ENCODE measurements around the gene SLC7A6OS.
A peak's percentile ranks its signal among the peaks of the same experiment; 100 is the strongest.

Gene SLC7A6OS

GRCh38 chr16:68356249-68356918 lies 45.6 kb upstream of the SLC7A6OS start:
- ChIA-PET POLR2A (no interaction called here), CTCF (interaction anchor here (1.0 to 6.4 kb wide), 7 partner anchors 10 to 95 kb away, joined by 3 to 64 read pairs (median 4); no protein-coding TSS in a partner anchor)
- TF ChIP-seq CTCF (IDR thresholded peaks at IDR 0.05; ENCODE audit: control extremely low read depth, extremely low read depth, low read depth, missing control alignments), result no peak
- peak; percentile 87 for DNase-seq (ENCODE audit: extremely low spot score)

DNA sequence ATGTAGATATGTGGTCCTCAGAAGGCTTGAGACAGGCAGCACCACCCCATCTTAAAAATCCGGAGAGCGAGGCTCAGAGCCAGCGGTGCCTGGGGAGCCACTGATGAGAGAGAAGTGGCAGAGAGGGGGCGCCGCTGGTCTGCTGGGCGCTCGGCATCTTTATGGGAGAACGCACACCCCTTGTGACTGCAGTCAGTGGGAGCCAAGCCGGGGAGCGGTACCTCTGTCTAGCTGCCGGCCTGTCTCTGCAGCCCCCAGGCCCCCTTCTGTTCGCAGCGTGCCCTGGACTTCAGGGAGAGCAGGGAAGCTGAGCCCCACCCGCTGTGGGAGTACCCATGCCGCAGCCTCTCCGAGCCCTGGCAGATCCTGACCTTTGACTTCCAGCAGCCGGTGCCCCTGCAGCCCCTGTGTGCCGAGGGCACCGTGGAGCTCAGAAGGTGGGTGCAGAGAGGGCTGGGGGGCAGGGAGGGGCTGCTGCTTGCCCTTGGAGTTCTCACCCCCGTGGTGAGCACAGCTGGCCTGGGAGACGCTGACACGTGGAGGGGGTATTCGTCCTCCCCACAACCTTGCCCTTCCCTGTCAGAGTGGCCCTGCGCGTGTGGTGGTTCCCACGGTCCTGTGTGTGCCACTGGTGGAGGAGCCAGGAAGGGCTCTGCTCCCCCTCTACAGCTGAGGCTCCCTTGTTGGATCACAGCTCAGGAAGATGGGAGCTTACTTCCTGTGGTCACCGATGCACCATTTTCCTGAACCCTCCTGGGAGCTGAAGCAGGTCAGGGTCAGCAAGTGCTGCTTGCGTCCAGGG lies 44.9 kb upstream of the SLC7A6OS start:
- TF ChIP-seq CTCF (IDR thresholded peaks at IDR 0.05; ENCODE audit: control extremely low read depth, extremely low read depth, low read depth, missing control alignments), result peak; percentile 16
- ChIA-PET CTCF (interaction anchor here (0.9 to 6.4 kb wide), 9 partner anchors 11 to 94 kb away, joined by 3 to 64 read pairs (median 4); no protein-coding TSS in a partner anchor), POLR2A (no interaction called here)
- DNase-seq (ENCODE audit: extremely low spot score), result peak; percentile 42

DNA sequence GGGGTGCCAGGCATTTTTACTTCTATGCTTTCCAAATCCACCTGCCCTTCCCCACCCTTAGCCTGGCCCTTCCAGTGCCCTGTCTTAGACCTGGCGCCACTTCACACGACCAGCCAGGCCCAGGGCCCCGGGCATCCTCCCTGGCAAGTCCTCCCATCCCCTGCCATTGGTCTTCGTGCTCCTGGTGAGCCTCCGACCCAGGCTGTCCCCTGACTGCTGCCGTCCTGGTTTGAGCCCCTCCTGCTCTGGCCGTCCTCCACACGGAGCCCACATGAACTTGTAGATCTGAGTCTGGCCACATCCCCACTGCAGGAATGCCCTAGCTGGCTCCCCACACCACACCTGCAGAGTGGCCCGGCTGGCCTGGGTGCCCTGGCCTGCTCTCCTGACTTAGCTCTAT lies 44.1 kb upstream of the SLC7A6OS start:
- no peak for TF ChIP-seq CTCF (IDR thresholded peaks at IDR 0.05; ENCODE audit: control extremely low read depth, extremely low read depth, low read depth, missing control alignments)
- POLR2A ChIA-PET, result interaction anchor here (1.1 kb wide), 1 partner anchor 15 kb away, joined by 3 read pairs; no protein-coding TSS in a partner anchor

GRCh38 chr16:68353366-68353765 lies 42.6 kb upstream of the SLC7A6OS start:
- DNase-seq (ENCODE audit: extremely low spot score), result no peak
- ChIA-PET POLR2A (no interaction called here), CTCF (interaction anchor here (6.4 kb wide), 1 partner anchor 13 kb away, joined by 64 read pairs; no protein-coding TSS in a partner anchor)
- no peak for TF ChIP-seq CTCF (IDR thresholded peaks at IDR 0.05; ENCODE audit: control extremely low read depth, extremely low read depth, low read depth, missing control alignments)

More for the DNA sequence above, 44.1 kb upstream of the SLC7A6OS start:
- DNase-seq (ENCODE audit: extremely low spot score), result no peak
- CTCF ChIA-PET, result interaction anchor here (0.9 to 6.4 kb wide), 6 partner anchors 12 to 93 kb away, joined by 3 to 64 read pairs (median 4); no protein-coding TSS in a partner anchor

- no peak for DNase-seq (ENCODE audit: extremely low spot score)
- CTCF ChIA-PET, result interaction anchor here (0.6 to 6.4 kb wide), 3 partner anchors 9 to 45 kb away, joined by 3 to 64 read pairs (median 4); no protein-coding TSS in a partner anchor
- TF ChIP-seq CTCF (IDR thresholded peaks at IDR 0.05; ENCODE audit: control extremely low read depth, extremely low read depth, low read depth, missing control alignments), result no peak
- POLR2A ChIA-PET, result no interaction called here
Measured at GRCh38 chr16:68351991-68352431, 41.3 kb upstream of the SLC7A6OS start.

- POLR2A ChIA-PET, result no interaction called here
- DNase-seq (ENCODE audit: extremely low spot score), result no peak
- CTCF ChIA-PET, result interaction anchor here (3.3 kb wide), 1 partner anchor 23 kb away, joined by 10 read pairs; no protein-coding TSS in a partner anchor
- TF ChIP-seq CTCF (IDR thresholded peaks at IDR 0.05; ENCODE audit: control extremely low read depth, extremely low read depth, low read depth, missing control alignments), result no peak
Measured at GRCh38 chr16:68351463-68351862, 40.7 kb upstream of the SLC7A6OS start.
